Diencephalon (tissue), 1 donor: ENCODE data around the gene CYTL1. TPM values are rescaled to one million over a fixed set of nuclear protein-coding genes. Genes with fewer than 3 reads are reported as not detected.

Experiments
- total RNA-seq: library from RNA; depleted of rRNA; stranded (reverse); fragments of >200 nt; gene quantifications from one replicate; pipeline ENCODE4 v1.2.3, GENCODE V29; 2014

CYTL1 gene
- total RNA-seq = 0.69 TPM

DNA sequence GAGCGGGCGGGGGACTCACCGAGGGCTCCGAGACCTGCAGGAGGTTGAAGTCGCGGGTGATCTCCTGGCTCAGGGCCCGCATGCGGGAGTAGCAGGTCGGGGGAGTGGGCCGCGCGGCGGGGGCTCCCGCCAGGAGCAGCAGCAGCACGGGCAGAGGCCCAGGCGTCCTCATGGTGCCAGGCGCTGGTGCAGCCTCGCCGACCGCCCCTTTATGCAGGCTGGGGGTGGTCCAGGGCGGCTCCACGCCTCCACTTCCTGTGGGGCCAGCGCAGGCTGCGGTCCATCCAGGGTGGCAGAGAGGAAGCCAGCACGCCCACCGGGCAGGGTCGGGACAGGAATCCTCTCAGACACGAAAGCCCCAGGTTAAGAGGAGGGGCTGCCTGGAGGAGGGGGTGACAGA is at the start of gene CYTL1:
Gene CYTL1, minus strand, starts transcription at position 185 of the 400 bp plus-strand sequence. Its CDS starts 13 bp downstream, at position 172.

GRCh38 chr4:5051278-5052203 is 32.3 kb upstream of the CYTL1 start, which contains the start of gene STK32B:
Gene STK32B (plus strand): TSS chr4:5051480.

Other genes starting within 250 kb of the CYTL1 start
- 2.1 TPM for gene MSX1, start 159.8 kb downstream of the CYTL1 start, total RNA-seq
- gene STK32B, start 32.0 kb upstream of the CYTL1 start, total RNA-seq = 18.2 TPM